Measurements from ENCODE around the gene CBX4.

The CBX4 gene

GRCh38 chr17:79797492-79798298, 41.5 kb downstream of the CBX4 start:
- DNase-seq = no peak

GRCh38 chr17:79796763-79797491, 42.3 kb downstream of the CBX4 start, which contains the start of gene CBX8:
TSS of gene CBX8 (minus strand) at chr17:79797077. CDS start at chr17:79796998, 79 bp downstream.
- peak; percentile 97 for DNase-seq

GRCh38 chr17:79796444-79796762, 42.8 kb downstream of the CBX4 start:
- DNase-seq = no peak

- DNase-seq = no peak
These were observed 43.3 kb downstream of the CBX4 start for GRCh38 chr17:79795795-79796443.

- DNase-seq = no peak
These were observed 44.4 kb downstream of the CBX4 start for GRCh38 chr17:79794659-79795511.

- no peak for DNase-seq
These were observed 45.3 kb downstream of the CBX4 start for GRCh38 chr17:79793924-79794304.

GRCh38 chr17:79792984-79793923, 46.0 kb downstream of the CBX4 start:
- no peak for DNase-seq

GRCh38 chr17:79792341-79792871, 46.8 kb downstream of the CBX4 start:
- DNase-seq = no peak

- DNase-seq = no peak
These were observed 47.5 kb downstream of the CBX4 start for GRCh38 chr17:79791735-79792161.

- no peak for DNase-seq
These were observed 48.2 kb downstream of the CBX4 start for GRCh38 chr17:79790805-79791734.

GRCh38 chr17:79789943-79790804, 49.1 kb downstream of the CBX4 start:
- no peak for DNase-seq

GRCh38 chr17:79788989-79789942, 50.0 kb downstream of the CBX4 start:
- no peak for DNase-seq

GRCh38 chr17:79788455-79788854, 50.8 kb downstream of the CBX4 start:
- DNase-seq = no peak

- no peak for DNase-seq
These were observed 52.2 kb downstream of the CBX4 start for GRCh38 chr17:79786930-79787643.

- no peak for DNase-seq
These were observed 53.1 kb downstream of the CBX4 start for GRCh38 chr17:79785900-79786810.
